ENCODE results near the gene R3HDM1.

GRCh38 chr2:135531231-135532197 is at the start of gene R3HDM1:
- TF ChIP-seq CTCF (IDR thresholded peaks at IDR 0.05), result no peak
- peak; percentile 23 to 52 (median 41) for TF ChIP-seq POLR2A (IDR thresholded peaks at IDR 0.05)

Data from body of pancreas (tissue), 4 donors.